ENCODE results near the gene PPA2.

Gene PPA2

GRCh38 chr4:105503484-105503883 is 29.6 kb upstream of the PPA2 start:
- H3K4me3 ChIP-seq (replicated peaks in 1 of 2; ENCODE audit: low read depth in 2 of 2, low read length in 2 of 2) = no peak overlapping the region
- DNase-seq (ENCODE audit: low read depth in 2 of 2) = no peak
- TF ChIP-seq CTCF (IDR thresholded peaks at IDR 0.05; ENCODE audit: low read depth, low read length) = no peak

GRCh38 chr4:105496899-105497298 is 23.0 kb upstream of the PPA2 start:
- no peak overlapping the region for H3K4me3 ChIP-seq (replicated peaks in 1 of 2; ENCODE audit: low read depth in 2 of 2, low read length in 2 of 2)
- no peak for DNase-seq (ENCODE audit: low read depth in 2 of 2)
- TF ChIP-seq CTCF (IDR thresholded peaks at IDR 0.05; ENCODE audit: low read depth, low read length) = peak; percentile 6

- TF ChIP-seq CTCF (IDR thresholded peaks at IDR 0.05; ENCODE audit: low read depth, low read length) = no peak
- peak in 1 of 2 donors; percentile 35 for DNase-seq (ENCODE audit: low read depth in 2 of 2)
- H3K4me3 ChIP-seq (replicated peaks in 1 of 2; ENCODE audit: low read depth in 2 of 2, low read length in 2 of 2) = no peak overlapping the region
These were observed 21.8 kb upstream of the PPA2 start for GRCh38 chr4:105495667-105496066.

GRCh38 chr4:105490523-105490922 is 16.7 kb upstream of the PPA2 start:
- DNase-seq (ENCODE audit: low read depth in 2 of 2) = no peak
- TF ChIP-seq CTCF (IDR thresholded peaks at IDR 0.05; ENCODE audit: low read depth, low read length) = no peak
- no peak overlapping the region for H3K4me3 ChIP-seq (replicated peaks in 1 of 2; ENCODE audit: low read depth in 2 of 2, low read length in 2 of 2)

GRCh38 chr4:105483840-105484239 is 10.0 kb upstream of the PPA2 start:
- no peak overlapping the region for H3K4me3 ChIP-seq (replicated peaks in 1 of 2; ENCODE audit: low read depth in 2 of 2, low read length in 2 of 2)
- TF ChIP-seq CTCF (IDR thresholded peaks at IDR 0.05; ENCODE audit: low read depth, low read length) = no peak
- no peak for DNase-seq (ENCODE audit: low read depth in 2 of 2)

- H3K4me3 ChIP-seq (replicated peaks in 1 of 2; ENCODE audit: low read depth in 2 of 2, low read length in 2 of 2) = peak overlapping the region; percentile 98 to 99
- DNase-seq (ENCODE audit: low read depth in 2 of 2) = peak; percentile 85 to 90
These were observed 247 bp upstream of the PPA2 start for GRCh38 chr4:105474099-105474518.

More at GRCh38 chr4:105474099-105474518, 247 bp upstream of the PPA2 start:
- peak; percentile 69 for TF ChIP-seq CTCF (IDR thresholded peaks at IDR 0.05; ENCODE audit: low read depth, low read length)
